BJ (cell line): Measurements from ENCODE around the gene BAIAP2. TPM values are rescaled to one million over a fixed set of nuclear protein-coding genes. Genes with fewer than 3 reads are reported as not detected.

ENCODE experiments used
- CTCF ChIA-PET: fragments of 350-600 bp; formaldehyde crosslinking; extraction: SDS; loops from one replicate; lab custom pipeline; 2021; ENCODE audit warnings: antibody characterized with exemption, inconsistent platforms; lab: Yijun Ruan, JAX
- POLR2A ChIA-PET: fragments of 300-600 bp; sonication (Branson Sonifier 250); formaldehyde crosslinking; extraction: SDS; loops from one replicate; lab custom pipeline; 2021; ENCODE audit warnings: antibody characterized with exemption; lab: Charles Lee
- DNase-seq: peaks from one replicate; pipeline ENCODE4 v3.0.0-alpha.2; 2011; ENCODE audit warnings: low read depth
- H3K27me3 ChIP-seq: 2 replicates; pipeline ENCODE4 v1.6.0; 2011; ENCODE audit warnings: low read length; ENCODE audit not compliant: control insufficient read depth, insufficient read depth
- H3K36me3 ChIP-seq: 2 replicates; pipeline ENCODE4 v1.5.1; 2011; ENCODE audit warnings: low read length; ENCODE audit not compliant: control insufficient read depth, insufficient read depth
- H3K4me3 ChIP-seq: 2 replicates; pipeline ENCODE4 v1.5.1; 2011; ENCODE audit warnings: low read depth, mild to moderate bottlenecking, control low read depth, low read length
- CTCF ChIP-seq: IDR thresholded peaks from 2 replicates; pipeline ENCODE4 v1.5.1; 2011; ENCODE audit warnings: low read depth, mild to moderate bottlenecking, control low read depth, inconsistent platforms, low read length, moderate library complexity; ENCODE audit not compliant: insufficient read depth
- polyA plus RNA-seq: library from polyadenylated mRNA; depleted of rRNA; stranded (reverse); fragments of >200 nt; gene quantifications from 2 replicates; pipeline ENCODE4 v1.2.3, GENCODE V29; 2011

The BAIAP2 gene
- polyA plus RNA-seq, 1 experiment: 12.1 TPM

DNA sequence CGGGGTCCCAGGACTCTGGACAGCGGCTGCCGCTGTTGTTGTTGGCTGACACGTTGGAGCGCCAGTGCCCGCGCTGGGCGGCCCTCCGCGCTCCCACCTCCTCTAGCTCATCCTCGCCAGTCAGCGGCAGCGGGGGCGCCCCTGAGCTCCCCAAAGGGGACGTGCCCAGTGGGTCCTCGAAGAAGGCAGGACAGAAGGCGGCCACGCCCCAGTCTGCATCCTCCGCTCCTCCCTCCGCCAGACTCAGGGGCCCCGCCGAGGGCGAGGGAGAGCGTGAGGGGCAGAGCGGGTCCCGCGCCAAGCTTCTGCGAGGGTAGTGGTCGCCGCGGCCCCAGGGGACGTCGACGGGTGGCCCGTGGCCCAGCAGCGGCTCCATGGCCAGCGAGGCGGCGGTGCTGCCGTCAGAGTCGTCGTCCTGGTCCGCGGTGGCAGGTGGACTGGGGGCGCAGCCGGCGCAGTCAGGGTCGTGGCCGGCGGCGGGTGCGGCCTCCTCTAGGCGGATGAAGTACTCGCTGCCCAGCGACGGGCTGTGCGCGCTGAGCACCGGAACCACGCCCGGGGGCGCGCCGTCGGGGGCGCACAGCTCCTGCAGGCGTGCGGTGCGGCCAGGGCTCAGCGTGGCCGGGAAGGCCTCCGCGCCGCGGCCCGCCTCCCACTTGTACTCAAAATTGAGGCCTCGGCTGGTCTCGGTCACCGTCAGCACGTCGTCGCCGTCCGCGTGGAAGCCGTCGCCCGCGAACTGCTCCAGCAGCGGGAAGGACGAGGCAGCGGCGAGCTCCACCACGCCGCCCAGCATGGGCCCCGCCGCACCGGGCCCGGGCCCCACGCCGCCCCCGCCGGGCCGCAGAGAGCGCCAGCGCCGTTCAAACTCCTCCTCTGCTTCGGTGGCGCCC is 87.1 kb downstream of the BAIAP2 start:
- CTCF ChIA-PET: interaction anchor here (1.4 kb wide), 1 partner anchor 24 kb away, joined by 3 read pairs; no protein-coding TSS in a partner anchor
- no peaks in the 10 kb centered on the region for H3K36me3 ChIP-seq

DNA sequence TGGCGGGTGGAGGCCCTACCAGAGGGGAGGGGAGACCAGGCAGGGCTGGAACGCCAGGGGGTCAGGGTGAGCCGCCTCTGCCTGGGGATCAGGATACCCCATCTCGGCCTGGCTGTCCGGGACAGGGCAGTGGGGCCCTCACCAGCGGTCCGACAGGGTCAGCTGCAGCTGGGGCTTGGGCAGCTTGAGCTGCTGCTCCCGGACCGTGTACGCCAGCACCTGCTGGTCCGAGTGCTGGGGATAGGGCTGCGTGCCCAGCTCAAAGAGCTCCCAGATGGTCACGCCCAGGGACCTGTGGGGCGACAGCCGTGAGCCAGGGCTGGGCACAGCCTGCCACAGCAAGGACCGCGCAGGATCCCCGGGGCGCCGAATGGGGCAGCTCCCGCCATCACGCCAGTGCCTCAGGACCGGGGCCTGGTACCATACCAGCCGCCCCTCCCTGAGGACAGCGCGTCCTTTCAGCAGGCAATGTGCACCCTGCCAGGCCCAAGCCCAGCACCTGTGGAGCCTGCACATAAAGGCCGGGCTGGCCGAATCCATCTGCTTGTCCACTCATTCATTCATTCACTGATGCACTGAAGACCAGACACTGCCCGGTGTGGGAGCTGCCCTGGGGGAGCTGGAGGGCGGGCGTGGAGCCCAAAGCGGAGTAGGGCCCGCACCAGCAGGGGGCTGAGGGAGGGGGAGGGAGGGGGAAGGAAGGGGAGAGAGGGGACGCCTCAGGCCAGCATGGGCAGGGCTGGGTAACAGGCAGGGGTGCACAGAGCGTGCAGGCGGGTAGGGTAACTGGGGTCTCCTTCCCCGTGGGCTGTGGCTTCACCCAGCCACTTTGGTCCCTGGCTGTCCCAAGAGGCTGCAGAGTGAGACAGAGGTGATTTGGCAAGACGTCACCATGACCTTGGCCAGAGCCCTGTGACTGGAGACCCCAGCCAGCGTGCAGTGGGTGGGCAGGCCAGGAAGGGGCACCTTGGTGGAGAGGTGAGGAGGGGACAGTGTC is 88.4 kb downstream of the BAIAP2 start:
- H3K4me3 ChIP-seq: no peak overlapping the region
- peaks cover 2% of the 10 kb centered on the region; the same call in 1 of the 2 replicates for H3K27me3 ChIP-seq
- H3K36me3 ChIP-seq: no peaks in the 10 kb centered on the region
- ChIA-PET POLR2A (no interaction called here), CTCF (no interaction called here)
- no peak for DNase-seq
- no peak for TF ChIP-seq CTCF

More for the DNA sequence above, 87.1 kb downstream of the BAIAP2 start:
- TF ChIP-seq CTCF: no peak
- Histone ChIP-seq H3K4me3 (no peak overlapping the region), H3K27me3 (peaks cover 2% of the 10 kb centered on the region; the same call in 1 of the 2 replicates)
- POLR2A ChIA-PET: no interaction called here
- DNase-seq: no peak

DNA sequence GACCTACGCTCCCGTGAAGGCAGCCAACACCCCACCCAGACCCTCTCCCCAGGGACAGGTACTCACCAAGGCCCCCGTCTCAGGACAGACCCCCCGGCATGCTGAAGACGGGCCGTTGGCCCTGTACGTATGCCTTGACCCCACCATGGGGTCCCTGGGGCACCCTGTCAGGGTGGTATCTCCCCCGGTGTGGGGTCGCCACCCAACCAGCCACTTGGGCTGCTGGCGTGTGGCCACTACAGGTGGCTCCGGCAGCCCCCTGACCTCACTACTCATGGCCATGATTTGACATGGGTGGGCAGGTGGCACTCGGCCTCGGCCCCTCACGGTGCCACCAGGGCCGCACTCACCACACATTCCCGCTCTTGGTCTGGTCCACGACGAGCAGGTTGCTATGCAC is 89.4 kb downstream of the BAIAP2 start:
- ChIA-PET CTCF (no interaction called here), POLR2A (no interaction called here)
- Histone ChIP-seq H3K27me3 (peaks cover 2% of the 10 kb centered on the region; the same call in 1 of the 2 replicates), H3K4me3 (no peak overlapping the region), H3K36me3 (no peaks in the 10 kb centered on the region)
- TF ChIP-seq CTCF: no peak
- no peak for DNase-seq

DNA sequence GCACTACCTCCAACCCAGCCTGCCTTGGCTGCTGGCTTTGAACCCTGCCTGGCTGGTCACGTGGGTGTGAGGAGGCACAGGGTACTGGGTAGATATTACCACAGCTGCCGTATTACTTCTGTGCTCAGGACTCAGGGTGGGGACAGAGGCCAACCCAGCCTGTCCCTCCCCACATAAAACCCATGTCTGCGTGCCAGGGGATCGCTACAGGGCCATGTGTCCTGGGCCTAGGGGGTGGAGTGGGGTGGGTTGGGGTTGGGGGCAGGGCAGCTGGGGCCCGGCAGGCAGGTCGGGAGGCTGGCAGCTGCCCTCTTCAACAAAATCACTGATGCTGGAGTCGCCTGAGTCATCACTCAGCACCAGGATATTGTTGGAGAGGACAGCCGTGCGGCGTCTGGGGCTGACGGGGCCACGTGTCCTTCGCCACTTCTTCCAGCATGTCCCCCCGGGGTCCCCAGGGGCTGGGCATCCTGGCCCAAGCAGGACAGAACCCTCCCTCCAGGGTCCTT is 90.7 kb downstream of the BAIAP2 start:
- ChIA-PET POLR2A (no interaction called here), CTCF (interaction anchor here (0.6 to 1.1 kb wide), 2 partner anchors 17 to 91 kb away, joined by 3 read pairs; no protein-coding TSS in a partner anchor)
- no peaks in the 10 kb centered on the region for H3K36me3 ChIP-seq
- no peak for TF ChIP-seq CTCF
- H3K27me3 ChIP-seq: peaks cover 2% of the 10 kb centered on the region; the same call in 1 of the 2 replicates
- DNase-seq: no peak
- no peak overlapping the region for H3K4me3 ChIP-seq
